Left cardiac atrium (tissue), 4 donors: ENCODE data around the gene OR6C65. TPM values are rescaled to one million over a fixed set of nuclear protein-coding genes. Genes with fewer than 3 reads are reported as not detected.
"Not testable (repeated sequence)": the region's sequence is repeated elsewhere in the genome, so short reads cannot be mapped to it uniquely, and the experiment has no call there.

Source experiments
- ATAC-seq, 2 donors: fragments of 200-7000 bp; cut with Tn5 transposase; one replicate each; pipeline ENCODE4 v1.9.1; 2020; ENCODE audit warnings: mild to moderate bottlenecking in 2 of 2, moderate library complexity in 2 of 2
- DNase-seq: peaks from one replicate; pipeline ENCODE4 v3.0.0-alpha.2; 2020
- intact Hi-C, 2 donors: fragments of 100-400 bp; cut with DNase I; formaldehyde crosslinking; loops; one replicate each; pipeline versions ENCODE4 v1.14.1 to v1.15.1; 2022 to 2023
- total RNA-seq, 2 donors: library from RNA; stranded (reverse); fragmentation: NEBNext Ultra II Directional; extraction: Animal tissue kit (Norgen Biotek cat#: 25700); gene quantifications; one replicate each; pipeline ENCODE4 v1.2.1, GENCODE V29; 2021
- donor health status: DM: no; HTN: yes; CAD: no.
- donor health status: DM: no; HTN: yes; CAD: no; lungs with severe emphysema.
- donor health status: DM: yes; HTN: yes; CAD: no.
- donor health status: Dilated cardiomyopathy.

The OR6C65 gene
- total RNA-seq, 2 donors from 2014 or later = not detected

DNA sequence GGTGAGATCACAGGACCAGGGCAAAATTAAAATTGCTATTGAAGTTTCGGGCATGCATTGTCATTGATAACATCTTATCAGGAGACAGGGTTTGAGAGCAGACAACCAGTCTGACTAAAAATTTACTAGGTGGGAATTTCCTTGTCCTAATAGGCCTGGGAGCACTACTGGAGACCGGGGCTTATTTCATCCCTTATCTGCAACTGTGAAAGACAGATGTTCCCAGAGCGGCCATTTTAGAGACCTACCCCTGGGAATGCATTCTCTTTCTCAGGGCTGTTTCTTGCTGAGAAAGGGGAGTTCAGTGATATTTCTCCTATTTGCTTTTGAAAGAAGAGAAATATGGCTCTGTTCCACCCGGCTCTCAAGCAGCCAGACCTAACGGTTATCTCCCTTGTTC, 40.9 kb downstream of the OR6C65 start:
- intact Hi-C loops, DNase-seq, ATAC-seq: not testable (repeated sequence)

DNA sequence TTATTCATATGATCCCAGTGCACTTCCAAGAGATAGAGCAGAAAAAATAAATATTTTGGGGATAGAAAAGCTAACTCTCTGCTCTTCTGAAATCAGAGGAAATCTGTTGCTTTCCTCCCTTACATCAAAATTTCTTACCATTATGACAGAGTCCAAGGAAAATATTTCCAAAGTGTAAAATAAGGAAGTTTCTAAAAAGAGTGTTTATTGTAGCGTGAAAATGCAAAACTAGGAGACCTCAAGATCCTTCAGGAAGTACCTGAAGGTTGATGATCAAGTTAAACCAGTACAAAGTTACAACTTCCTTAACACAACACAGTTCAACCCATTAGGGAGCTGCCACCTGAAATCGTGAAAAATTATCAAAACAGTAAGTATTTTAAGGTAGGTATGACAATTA, 43.4 kb downstream of the OR6C65 start, which contains the start of gene OR6C2:
OR6C2 (plus strand) TSS at position 301 of the 400 bp plus-strand sequence. CDS start 8,138 bp downstream, outside the sequence.
- ATAC-seq = no peak

DNA sequence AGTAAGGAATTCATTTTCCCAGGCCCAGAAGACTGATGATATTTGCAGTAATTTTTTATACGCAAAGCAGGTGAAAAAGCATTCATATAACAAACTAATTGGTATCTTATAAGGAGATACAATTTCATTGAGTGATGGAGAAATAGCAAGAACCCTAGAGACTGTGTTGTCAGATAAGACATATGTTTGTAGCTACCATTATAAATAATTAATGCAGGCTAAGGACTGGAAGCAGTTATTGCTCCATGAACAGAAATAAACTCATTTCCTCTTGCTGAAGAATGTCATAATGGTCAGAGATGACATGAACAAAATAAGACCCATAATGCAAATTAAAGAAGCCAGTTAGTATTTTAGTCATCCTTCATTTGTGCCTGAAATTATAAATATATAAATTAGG, 45.0 kb downstream of the OR6C65 start:
- ATAC-seq (no peak), DNase-seq (no peak)
- intact Hi-C loops = loop anchor here in 1 of 2 donors (2.0 kb wide), 1 partner anchor 173 kb away; no protein-coding TSS in a partner anchor

More for the DNA sequence above, 43.4 kb downstream of the OR6C65 start, which contains the start of gene OR6C2:
- intact Hi-C loops = loop anchor here in 1 of 2 donors (2.0 kb wide), 1 partner anchor 175 kb away; no protein-coding TSS in a partner anchor
- no peak for DNase-seq

DNA sequence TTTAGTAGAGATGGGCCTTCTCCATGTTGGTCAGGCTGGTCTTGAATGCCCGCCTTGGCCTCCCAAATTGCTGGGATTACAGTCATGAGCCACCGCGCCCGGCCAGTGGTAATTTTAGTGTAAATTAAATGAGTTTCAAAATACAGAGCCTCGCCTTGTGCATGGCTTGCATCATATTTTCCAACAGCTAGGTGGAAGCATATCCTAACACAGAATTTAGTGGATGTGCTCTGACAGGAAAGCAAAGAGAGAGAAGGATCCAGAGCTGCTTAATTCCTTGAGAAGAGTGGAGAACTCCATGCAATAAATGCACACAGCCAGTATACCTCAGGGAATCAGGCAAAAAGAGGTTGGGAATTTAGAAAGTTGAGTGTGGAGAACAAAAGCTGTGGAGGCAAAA, 46.0 kb downstream of the OR6C65 start:
- intact Hi-C loops = no loop called here
- ATAC-seq = no peak
- no peak for DNase-seq

DNA sequence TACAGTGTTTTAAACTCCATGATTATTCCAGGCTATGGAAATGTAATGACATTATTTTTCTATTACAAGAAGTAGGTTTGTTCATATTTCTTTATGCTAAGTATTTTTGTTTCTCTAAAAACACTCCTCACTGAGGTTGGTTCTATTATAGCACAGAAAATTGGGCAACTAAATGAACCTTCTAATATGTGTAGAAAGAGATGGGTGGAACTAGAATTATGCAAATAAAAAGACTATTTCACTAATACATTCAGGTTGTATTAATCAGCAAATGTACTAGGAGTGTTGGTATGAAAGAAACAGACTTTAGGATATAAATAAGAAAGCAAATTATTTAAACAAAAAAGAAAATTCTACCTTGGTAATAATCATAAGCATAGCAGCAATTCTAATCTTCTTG, 48.5 kb downstream of the OR6C65 start:
- ATAC-seq (no peak), DNase-seq (no peak)
- intact Hi-C loops = no loop called here

Other genes with a start within 250 kb of the OR6C65 start
- gene OR10A7, start 179.5 kb upstream of the OR6C65 start, total RNA-seq = not detected
- gene OR6C74, start 155.9 kb upstream of the OR6C65 start, total RNA-seq = not detected
- not detected for gene OR6C6, start 104.0 kb upstream of the OR6C65 start, total RNA-seq
- gene OR6C1, start 86.2 kb upstream of the OR6C65 start, total RNA-seq = not detected
- not detected for gene OR6C3, start 69.8 kb upstream of the OR6C65 start, total RNA-seq
- not detected for gene OR6C75, start 37.6 kb upstream of the OR6C65 start, total RNA-seq
- gene OR6C76, start 25.7 kb downstream of the OR6C65 start, total RNA-seq = not detected
- gene OR6C2, start 43.5 kb downstream of the OR6C65 start, total RNA-seq = not detected
- gene OR6C70, start 69.6 kb downstream of the OR6C65 start, total RNA-seq = not detected
- not detected for gene OR6C68, start 91.8 kb downstream of the OR6C65 start, total RNA-seq
- gene OR6C4, start 149.1 kb downstream of the OR6C65 start, total RNA-seq = not detected
- gene OR2AP1, start 171.9 kb downstream of the OR6C65 start, total RNA-seq = not detected
- under 1 TPM; 0.68 TPM for gene OR10P1, start 236.4 kb downstream of the OR6C65 start, total RNA-seq